SU-DHL-6 (cell line): Measurements from ENCODE around the gene ITIH4.
"Not testable (repeated sequence)": the region's sequence is repeated elsewhere in the genome, so short reads cannot be mapped to it uniquely, and the experiment has no call there.

Source experiments
- H2AFZ ChIP-seq: fragments of 200-600 bp; sonication (generic); 2 replicates; pipeline ENCODE4 v1.6.1; 2014; ENCODE audit warnings: low read depth, mild to moderate bottlenecking, moderate library complexity, mixed read lengths, antibody characterized with exemption, low read length; ENCODE audit not compliant: severe bottlenecking
- H3F3A ChIP-seq: fragments of 200-600 bp; shearing (Covaris generic); 2 replicates; pipeline ENCODE4 v1.6.0; 2016; ENCODE audit warnings: antibody characterized with exemption, mild to moderate bottlenecking; ENCODE audit not compliant: insufficient read depth
- H3K27ac ChIP-seq: fragments of 200-600 bp; sonication (generic); 2 replicates; pipeline ENCODE4 v1.5.1; 2016; ENCODE audit warnings: low read depth, mild to moderate bottlenecking, low read length, moderate library complexity, mixed read lengths
- H3K27me3 ChIP-seq: fragments of 200-600 bp; sonication (generic), shearing (Covaris generic); 2 replicates; pipeline ENCODE4 v1.6.0; 2014; ENCODE audit warnings: mild to moderate bottlenecking, low read length
- H3K36me3 ChIP-seq: fragments of 200-600 bp; sonication (generic); 2 replicates; pipeline ENCODE4 v1.6.1; 2014; ENCODE audit warnings: mild to moderate bottlenecking, low read length, mixed read lengths
- H3K4me2 ChIP-seq: fragments of 300-600, 200-600 bp; shearing (Covaris generic), sonication (generic); 2 replicates; pipeline ENCODE4 v1.6.0; 2014; ENCODE audit warnings: low read length, low read depth, mild to moderate bottlenecking; ENCODE audit not compliant: poor library complexity, severe bottlenecking
- H3K4me3 ChIP-seq: fragments of 200-600 bp; sonication (generic); 2 replicates; pipeline ENCODE4 v1.5.1; 2014; ENCODE audit warnings: antibody characterized with exemption, low read length, mild to moderate bottlenecking, mixed read lengths; ENCODE audit not compliant: insufficient read depth, poor library complexity, severe bottlenecking
- H3K79me2 ChIP-seq: fragments of 200-600 bp; sonication (generic); 2 replicates; pipeline ENCODE4 v1.6.1; 2014; ENCODE audit warnings: mild to moderate bottlenecking, low read length, moderate library complexity; ENCODE audit not compliant: insufficient read depth
- H3K9ac ChIP-seq: fragments of 200-600 bp; sonication (generic); 2 replicates; pipeline ENCODE4 v1.7.0; 2014; ENCODE audit warnings: mild to moderate bottlenecking, low read length
- H3K9me2 ChIP-seq: fragments of 200-600 bp; sonication (generic); replicated peaks from 2 replicates; pipeline ENCODE4 v1.6.1; 2014; ENCODE audit warnings: low read length; ENCODE audit not compliant: insufficient read depth
- H3K9me3 ChIP-seq: fragments of 200-600 bp; sonication (generic); 2 replicates; pipeline ENCODE4 v1.6.1; 2014; ENCODE audit warnings: low read length, mixed read lengths; ENCODE audit not compliant: insufficient read depth
- H4K20me1 ChIP-seq: fragments of 200-600 bp; sonication (generic); 2 replicates; pipeline ENCODE4 v1.6.1; 2014; ENCODE audit warnings: low read depth, mild to moderate bottlenecking, antibody characterized with exemption, low read length, moderate library complexity, mixed read lengths
- EZH2phosphoT487 ChIP-seq: fragments of 200-600 bp; sonication (generic), shearing (Covaris generic); conservative IDR thresholded peaks from 2 replicates; pipeline ENCODE4 v1.6.1; 2018; ENCODE audit warnings: mild to moderate bottlenecking, antibody characterized with exemption, low read length, moderate library complexity, mixed read lengths
- TF ChIP-seq, protein P1 (sequence below): fragments of 200-600 bp; sonication (generic); IDR thresholded peaks from one replicate; pipeline ENCODE4 v1.5.1; 2017; ENCODE audit warnings: antibody characterized with exemption, mild to moderate bottlenecking, low read length, moderate library complexity; ENCODE audit not compliant: insufficient read depth, poor library complexity, severe bottlenecking

Gene ITIH4

DNA sequence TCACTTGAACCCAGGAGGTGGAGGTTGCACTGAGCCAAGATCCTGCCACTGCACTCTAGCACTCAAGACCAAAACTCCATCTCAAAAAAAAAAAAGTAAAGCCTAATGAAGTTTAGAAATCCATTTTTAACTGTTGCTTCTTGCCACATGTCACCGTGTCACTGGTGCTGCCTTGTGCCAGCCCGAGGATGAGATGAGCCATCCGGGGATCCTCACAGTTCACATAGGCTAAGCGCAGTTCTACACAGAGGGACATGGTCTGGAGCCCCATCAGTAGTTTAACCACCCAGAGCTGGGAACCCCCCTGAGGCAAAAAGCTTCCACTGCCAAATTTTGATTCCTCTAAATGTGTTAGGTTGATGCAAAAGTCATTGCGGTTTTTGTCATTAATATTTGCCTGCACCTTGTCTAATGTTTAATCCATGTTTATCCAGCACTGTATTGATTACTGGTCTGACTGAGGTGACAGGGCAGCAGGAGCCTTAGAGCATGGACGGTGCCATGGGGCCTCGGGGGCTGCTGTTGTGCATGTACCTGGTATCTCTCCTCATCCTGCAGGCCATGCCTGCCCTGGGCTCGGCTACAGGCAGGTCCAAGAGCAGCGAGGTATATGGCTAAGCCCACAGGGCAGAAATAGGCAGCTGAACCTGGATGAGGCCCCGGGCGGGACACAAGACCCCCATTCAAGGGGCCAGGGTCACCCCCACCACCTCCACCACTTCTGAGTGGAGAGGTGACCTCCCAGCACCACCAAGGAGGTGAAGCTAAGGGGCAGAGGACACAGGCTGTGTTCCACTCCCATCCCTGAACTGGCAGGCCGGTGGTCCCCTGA lies 53.1 kb downstream of the ITIH4 start, which contains the start of gene ITIH1:
Gene ITIH1 (plus strand): TSS at position 473 of the 832 bp plus-strand sequence. CDS start 17 bp downstream, at position 490.
- Histone ChIP-seq H3K79me2 (no peaks in the 10 kb centered on the region), H3K27ac (no peak within 1 kb of the TSS), H2AFZ (no peak within 1 kb of the TSS), H4K20me1 (no peaks in the 10 kb centered on the region), H3K4me3 (no peak within 1 kb of the TSS), H3F3A (no peaks in the 10 kb centered on the region), H3K9me3 (no peaks in the 10 kb centered on the region), H3K36me3 (no peaks in the 10 kb centered on the region), H3K4me2 (no peak within 1 kb of the TSS), H3K9me2 (no peaks in the 10 kb centered on the region), H3K9ac (no peak within 1 kb of the TSS), H3K27me3 (no peaks in the 10 kb centered on the region)
- TF ChIP-seq, protein P1, sequence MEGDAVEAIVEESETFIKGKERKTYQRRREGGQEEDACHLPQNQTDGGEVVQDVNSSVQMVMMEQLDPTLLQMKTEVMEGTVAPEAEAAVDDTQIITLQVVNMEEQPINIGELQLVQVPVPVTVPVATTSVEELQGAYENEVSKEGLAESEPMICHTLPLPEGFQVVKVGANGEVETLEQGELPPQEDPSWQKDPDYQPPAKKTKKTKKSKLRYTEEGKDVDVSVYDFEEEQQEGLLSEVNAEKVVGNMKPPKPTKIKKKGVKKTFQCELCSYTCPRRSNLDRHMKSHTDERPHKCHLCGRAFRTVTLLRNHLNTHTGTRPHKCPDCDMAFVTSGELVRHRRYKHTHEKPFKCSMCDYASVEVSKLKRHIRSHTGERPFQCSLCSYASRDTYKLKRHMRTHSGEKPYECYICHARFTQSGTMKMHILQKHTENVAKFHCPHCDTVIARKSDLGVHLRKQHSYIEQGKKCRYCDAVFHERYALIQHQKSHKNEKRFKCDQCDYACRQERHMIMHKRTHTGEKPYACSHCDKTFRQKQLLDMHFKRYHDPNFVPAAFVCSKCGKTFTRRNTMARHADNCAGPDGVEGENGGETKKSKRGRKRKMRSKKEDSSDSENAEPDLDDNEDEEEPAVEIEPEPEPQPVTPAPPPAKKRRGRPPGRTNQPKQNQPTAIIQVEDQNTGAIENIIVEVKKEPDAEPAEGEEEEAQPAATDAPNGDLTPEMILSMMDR, result no peak
- TF ChIP-seq EZH2phosphoT487, result no peak

DNA sequence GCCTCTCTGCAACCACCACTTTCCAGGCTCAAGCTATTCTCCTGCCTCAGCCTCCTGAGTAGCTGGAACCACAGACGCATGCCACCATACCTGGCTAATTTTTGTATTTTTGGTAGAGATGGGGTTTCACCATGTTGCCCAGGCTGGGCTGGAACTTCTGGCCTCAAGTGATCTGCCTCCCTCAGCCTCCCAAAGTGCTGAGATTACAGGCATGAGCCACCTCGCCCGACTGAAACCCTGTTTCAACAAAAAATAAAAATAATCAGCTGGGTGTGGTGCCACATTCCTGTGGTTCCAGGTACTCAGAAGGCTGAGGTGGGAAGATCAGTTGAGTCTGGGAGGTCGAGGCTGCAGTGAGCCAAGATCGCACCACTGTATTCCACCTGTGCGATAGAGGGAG lies 54.0 kb downstream of the ITIH4 start:
- not testable (repeated sequence) for H3K79me2 ChIP-seq, H3K4me3 ChIP-seq, H3K9ac ChIP-seq, H4K20me1 ChIP-seq, H3K36me3 ChIP-seq, H3K4me2 ChIP-seq, H3F3A ChIP-seq, H2AFZ ChIP-seq, H3K27me3 ChIP-seq, H3K9me3 ChIP-seq, H3K9me2 ChIP-seq, H3K27ac ChIP-seq

DNA sequence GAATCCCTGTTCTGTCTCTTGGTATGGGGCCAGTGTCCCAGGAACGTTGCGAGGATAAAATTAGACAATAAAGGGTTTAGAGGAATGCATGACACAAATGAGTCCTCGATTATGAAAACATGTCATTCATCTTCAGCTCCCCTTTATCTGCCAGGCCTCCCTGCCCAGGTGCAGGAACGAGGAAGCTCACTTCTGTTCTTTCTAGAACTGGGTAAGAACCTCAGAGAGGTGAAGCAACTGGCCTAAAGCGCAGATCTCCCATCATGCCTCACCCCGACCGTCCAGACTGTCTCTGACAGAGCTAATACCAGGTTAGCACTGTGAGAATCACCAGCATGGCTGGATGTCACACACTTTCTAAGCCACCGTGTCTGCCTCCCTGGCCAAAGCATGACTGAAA lies 54.6 kb downstream of the ITIH4 start:
- no peaks in the 10 kb centered on the region for H3K9me3 ChIP-seq
- H3K36me3 ChIP-seq, result no peaks in the 10 kb centered on the region
- H3K4me2 ChIP-seq, result no peak overlapping the region
- no peaks in the 10 kb centered on the region; the same call in 1 of the 2 replicates for H3F3A ChIP-seq
- H3K9ac ChIP-seq, result no peak overlapping the region
- H3K27me3 ChIP-seq, result no peaks in the 10 kb centered on the region
- TF ChIP-seq EZH2phosphoT487, result no peak
- TF ChIP-seq, protein P1, result no peak
- H4K20me1 ChIP-seq, result no peaks in the 10 kb centered on the region
- H3K27ac ChIP-seq, result no peak overlapping the region
- H3K4me3 ChIP-seq, result no peak overlapping the region
- no peak overlapping the region for H2AFZ ChIP-seq
- H3K9me2 ChIP-seq, result no peaks in the 10 kb centered on the region
- H3K79me2 ChIP-seq, result no peaks in the 10 kb centered on the region
